NCI-H2227 (cell line): ENCODE data around the gene ABHD15.

Experiments
- DNase-seq: peaks from one replicate; lab custom pipeline; 2025; ENCODE audit not compliant: unreplicated experiment; lab: John Stamatoyannopoulos, UW

ABHD15 gene

DNA sequence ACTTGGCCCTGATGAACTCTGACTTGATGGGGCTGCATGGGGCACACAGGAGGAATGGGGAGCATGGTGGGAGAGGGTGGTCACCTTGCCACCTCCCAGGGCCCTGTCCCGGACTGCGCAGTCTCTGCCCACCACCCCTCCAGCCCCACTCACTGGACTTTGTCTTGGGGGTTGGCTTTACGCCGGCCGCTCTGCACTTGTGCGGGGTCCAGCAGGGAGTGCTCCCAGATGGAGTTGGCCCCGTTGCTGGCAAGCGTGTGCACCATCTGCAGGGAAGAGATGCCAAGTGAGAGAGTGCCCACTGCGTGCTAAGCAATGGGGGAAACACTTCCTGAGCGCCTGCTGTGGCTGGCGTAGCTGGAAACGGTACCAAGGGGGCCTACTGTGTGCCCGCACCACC, 15.9 kb upstream of the ABHD15 start:
- DNase-seq: no peak

DNA sequence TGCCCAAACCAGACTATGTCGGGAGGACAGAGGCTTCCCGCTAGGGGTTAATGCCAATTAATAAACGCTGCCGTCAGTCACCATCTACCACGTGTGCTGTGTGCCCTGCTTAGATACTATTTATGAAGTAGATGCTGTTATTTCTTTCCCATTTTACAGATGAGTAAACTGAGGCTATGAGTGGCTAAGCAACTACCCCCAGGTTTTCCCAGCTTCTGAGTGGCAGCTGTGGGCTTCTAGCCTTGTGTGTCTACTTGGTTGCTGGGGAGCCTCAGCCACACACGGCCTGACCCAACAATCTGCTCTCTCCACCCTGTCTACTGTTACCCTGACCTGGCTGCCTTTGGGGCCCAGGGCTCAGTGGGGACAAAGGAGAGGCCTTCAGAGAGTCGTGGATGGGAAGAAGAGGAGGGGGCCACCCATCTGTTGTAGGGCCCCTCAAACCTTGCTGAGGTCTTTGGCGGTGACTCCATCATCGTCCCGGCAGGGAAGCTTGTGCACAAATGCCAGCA, 15.5 kb upstream of the ABHD15 start:
- no peak for DNase-seq

DNA sequence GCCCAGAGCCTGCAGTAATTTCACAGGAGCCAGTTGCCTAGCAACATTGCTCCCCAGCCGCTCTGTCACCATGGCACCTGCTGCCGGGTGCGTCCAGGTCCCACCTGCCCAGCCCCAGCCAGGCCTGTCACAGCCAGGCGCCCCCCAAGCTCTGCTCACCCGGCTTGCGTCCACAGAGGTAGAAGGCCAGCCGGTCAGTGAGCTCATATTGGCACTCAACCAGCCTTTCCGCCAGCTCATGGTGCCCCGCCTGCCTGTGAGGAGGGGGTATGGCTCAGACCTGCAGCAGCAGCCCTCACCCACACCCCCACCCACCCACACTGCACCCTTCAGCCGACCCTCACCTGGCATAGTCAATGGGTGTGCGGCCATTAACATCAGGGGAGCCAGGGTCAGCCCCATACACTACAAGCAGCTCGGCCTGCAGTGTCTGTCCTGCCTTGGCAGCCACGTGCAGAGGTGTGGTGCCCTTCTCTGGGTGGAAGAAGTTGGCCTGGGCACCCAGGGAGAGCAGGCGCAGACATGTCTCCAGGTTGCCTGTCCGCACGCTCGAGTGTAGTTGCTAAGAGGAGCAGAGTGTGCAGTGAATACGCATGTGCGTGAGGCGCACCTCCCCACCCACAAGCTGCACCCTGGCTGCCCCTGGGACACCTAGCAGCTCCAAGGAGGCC, 14.9 kb upstream of the ABHD15 start:
- peak; percentile 42 for DNase-seq

DNA sequence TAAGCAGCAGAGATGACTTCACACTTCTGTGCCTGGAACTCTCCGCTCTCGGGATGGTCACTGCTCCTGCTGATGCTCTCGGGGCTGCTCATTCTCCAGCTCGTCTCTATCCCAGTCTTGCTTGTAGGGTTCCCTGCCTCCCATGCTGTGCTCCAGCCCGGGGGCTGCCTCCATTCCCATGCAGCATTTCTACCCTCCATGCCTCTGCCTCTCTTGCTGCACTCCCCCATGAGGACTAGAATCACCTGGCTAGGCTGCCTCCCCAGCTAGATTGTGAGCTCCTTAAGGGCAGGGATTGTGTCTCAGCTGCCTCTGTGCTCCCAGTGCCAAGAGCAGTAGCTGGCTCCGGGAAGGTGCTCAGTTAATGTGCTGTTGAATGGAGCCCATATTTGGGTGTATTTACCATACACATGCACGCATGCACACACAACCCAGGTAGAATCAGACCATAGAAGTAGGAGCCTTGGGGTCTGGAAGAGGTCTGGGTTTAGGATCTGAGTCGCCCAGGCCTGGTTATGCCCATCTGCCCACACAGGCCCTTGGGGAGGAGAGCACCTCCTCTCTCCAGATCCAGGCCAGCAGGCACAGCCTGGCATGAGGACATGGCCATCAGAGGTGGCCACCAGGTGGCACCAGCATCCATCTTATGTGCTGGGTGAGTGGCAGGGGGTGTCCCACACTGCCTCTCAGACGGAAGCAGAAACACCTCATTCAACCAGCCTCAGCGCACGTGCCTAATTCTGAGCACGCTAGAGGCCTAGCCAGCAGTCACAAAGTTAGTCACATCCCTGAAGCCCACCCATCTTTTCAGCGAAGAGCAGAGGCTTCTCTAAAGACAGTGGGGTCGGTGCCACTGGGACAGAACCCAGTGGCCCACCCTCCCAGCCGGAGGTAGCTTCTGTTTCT, 13.3 kb upstream of the ABHD15 start:
- peak; percentile 87 for DNase-seq

DNA sequence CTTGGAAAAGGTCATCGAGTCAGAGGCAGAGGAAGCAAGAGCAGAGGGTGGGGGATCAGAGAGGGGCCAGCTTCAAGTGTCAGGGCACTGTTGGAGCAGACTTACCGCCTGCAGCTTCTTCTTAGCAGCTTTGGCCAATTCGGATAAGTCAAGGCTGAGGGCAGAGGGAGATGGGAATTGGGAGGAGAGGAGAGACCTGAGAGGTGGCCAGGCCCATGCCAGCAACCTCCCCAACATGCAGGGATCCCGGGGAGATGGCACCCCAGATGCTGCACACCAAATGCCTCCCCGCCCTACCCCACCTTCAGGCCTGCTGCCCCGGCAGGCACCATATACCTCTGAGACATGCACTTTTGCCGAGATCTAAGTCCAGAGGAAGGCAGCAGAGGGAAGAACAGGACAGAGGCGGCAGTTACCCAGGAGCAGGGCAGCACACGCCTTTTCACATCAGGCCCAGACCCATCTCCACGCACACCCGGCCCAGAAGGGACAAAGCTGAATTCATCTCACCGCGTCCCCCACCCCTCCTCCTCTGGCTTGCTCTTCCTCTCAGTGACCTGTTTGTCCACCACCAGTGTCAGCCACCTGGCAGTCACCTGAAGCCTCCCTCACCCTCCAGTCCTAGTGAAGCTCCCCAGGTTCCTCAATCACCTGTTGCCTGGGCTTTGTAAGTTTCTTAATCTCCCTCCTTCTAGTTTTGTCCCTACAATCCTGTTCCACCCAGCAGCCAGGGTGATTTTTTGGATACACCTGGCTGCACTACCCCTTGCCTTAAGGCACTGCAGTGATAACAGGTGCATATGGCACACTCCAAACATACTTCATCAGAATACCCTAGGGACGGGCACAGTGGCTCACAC, 12.0 kb upstream of the ABHD15 start:
- DNase-seq: no peak

DNA sequence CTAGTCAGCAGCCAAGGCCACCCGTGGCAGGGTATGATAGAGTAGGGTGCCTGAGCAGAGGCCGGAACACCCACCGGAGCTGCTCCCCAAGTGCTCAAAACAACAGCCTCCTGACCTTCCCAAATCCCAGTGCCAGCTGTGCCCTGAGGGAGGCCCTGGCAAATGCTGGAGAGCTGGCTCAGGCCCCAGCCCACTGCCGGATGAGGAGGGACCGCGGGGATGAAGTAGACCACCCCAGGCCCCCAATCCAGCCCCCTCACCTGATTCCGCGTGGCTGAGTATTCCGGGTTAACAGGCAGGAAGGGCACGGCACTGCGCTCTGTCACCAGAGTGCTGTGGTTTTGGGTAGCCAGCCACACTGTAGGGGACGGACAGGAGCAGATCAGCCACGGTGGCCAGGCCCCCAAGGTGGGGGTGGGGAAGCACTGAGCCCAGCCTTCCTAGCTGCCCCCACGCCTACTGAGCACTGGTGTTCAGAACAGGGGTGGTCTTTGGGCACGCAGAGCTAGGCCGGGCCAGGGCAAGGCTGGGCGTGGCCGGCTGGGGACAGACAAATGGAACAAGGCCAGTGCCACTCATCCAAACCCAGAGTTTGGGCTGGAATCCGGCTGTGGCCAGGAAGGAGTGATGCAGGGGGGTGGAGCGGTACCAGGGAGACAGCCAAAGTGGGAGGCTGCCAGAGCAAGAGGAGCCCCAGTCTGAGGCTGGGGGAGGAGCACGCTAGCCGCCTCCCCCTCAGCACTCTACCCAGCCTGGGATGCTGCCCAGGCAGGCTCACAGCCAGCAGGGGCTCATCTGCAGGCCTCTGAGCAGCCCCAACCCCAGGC, 10.8 kb upstream of the ABHD15 start:
- DNase-seq: no peak

DNA sequence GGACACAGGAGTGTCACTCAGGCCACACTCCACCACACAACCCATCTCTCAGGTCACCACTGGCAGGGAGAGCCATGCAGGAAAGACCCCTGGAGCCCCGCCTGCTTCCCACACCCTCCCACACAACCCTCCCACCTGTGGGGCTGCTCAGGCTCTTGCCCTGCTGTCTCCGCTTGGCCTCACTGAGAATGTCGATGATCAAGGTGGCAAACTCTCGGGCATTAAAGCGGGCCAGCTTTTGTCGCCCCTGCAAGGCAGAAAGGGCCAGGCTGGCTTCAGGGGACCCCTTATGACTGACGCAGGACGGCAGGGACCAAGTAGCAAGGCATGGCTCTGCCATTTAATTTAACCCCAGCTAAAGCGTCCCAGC, 10.1 kb upstream of the ABHD15 start:
- no peak for DNase-seq

DNA sequence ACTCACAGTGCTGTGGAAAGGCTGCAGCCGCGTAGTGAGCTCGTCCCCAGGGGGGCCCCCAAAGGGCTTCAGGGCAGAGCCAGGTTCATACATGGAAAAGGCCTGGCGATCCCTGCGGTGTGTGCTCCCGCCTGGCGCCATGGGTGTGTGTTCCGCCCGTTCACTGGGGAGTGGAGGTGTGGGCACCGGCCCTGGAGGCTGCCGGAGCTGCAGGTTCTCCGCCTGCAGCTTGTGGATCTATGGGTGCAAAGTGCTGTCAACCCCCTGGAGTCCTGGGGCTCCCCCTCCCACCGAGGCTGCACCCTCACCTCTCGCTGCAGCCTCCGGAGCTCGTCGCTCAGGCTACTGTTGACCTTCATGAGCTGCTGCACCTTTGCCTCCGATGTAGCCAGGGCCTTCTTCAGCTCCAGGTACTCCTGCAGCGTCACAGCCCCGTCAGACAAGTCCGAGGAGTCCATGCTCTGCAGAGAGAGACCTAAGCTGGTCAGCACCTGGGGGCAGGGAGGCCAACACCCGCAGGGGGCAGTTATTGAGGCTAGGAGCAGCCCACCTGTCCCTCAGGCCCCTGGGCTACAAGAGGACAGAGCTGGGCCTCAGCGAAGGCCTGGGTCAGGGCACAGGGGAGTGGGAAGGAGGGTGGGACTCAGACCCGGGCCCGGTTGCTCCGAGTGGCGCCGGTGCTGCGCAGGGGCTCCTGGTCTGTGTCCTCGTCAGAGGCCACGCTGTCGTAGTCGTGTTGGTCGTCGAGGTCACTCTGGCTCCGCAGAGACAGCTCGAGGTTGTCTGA, 9.6 kb upstream of the ABHD15 start:
- no peak for DNase-seq

DNA sequence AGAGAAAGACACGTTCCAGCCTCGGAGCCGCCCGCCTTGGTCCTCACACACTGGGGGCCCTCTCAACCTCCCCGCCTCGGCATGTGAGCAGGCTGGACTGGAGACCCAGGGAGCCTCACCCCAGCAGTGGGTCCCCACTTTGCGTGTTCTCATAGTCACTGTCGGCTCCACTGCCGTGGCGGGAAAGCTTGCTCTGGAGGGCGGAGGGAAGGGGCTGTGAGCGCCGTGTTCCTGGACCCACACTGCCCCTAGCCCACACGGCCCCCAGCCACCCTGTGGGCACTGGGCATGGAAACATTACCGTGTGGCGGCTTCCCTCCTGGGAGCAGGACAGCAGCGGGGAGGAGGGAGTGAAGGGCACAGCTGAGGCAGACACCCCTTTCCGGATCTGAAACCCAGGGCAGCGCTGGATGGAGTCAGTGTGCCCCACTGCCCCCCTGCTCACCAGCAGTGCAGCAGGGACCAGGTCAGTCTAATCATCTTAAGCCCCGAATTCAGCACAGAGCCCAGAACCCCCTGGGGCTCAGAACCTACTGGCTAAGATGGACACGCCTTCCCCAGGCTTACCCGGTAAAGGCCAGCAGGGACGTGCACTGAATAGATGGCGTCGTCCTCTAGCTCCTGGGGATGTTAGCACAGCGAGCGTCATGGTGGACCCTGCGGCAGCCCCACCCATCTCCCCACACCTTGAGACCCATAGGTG, 8.8 kb upstream of the ABHD15 start:
- no peak for DNase-seq

DNA sequence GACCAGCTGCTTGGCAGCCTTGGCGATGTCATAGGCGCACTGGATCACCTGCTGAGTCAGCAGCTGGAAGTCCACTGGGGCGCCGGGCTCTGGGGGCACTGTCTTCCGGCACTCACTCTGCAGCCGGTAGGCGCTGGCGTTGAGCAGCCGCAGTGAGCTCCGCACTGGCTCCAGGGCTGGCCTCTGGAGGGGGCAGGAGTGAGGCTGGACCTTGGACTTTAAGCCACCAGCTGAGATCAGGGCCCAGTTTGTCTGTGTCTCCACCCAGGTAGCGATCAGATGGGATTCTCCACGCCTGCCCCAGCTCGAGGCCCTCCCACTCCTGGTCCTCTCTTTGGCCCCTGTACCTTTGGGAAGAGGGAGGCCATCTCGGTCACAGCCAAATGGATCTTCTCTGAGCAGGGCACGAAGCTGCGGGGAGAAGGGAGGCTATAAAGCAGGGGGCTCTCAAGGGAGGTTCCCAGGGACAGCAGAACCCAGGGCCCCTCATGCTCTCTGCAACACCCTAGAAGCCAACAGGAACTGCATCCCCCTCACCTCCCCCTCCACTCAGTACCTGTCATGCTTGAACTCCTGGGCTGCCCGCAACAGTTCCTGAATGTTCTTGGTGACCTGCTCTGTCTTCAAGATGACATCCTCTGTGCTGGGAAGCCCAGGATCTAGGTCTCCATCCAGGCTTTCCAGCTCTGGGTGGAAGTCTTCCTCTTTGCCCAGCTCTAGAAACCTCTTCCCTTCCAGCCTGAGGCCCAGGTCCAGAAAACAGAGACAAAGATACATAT, 8.1 kb upstream of the ABHD15 start:
- DNase-seq: no peak

DNA sequence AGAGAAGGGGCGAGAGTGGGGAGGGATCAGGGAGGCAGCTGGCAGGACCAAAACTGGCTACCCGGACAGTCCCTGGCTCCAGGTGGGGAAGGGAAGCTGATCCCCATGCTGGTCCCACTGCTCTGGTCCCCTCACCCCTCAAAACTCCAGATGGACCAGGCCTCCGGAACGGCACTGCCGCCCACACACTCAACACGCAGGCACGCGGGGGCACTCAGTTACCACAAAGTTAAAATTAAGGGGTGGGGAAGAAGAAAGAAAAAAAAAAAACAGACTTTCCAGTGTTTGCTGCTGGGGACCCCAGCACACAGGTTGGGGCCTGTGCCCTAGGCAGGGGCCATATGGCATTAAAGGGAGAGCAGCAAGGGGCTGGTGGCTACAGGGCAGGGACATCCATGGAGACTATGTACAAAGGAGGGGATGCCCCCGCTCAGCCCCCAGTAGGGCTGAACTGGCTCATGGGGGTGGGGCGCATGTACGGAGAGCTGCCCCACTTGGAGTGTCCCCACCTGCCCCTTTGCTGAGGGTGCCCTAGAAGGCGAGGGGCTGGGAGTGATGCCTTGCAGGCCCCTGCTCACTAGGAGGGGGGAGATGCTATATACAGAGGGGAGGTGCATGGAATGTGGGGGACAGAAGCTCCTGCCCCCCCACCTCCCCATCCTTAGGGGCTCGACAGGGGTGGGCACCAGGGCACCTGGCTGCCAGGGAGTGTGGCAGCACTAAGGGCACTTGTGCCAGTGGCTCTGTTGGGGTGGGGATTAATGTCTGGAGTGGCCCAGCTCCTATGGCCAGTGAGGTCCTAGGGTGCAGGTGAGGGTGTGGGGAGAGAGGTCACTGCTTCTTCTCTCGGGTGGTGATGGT, 7.3 kb upstream of the ABHD15 start:
- no peak for DNase-seq

DNA sequence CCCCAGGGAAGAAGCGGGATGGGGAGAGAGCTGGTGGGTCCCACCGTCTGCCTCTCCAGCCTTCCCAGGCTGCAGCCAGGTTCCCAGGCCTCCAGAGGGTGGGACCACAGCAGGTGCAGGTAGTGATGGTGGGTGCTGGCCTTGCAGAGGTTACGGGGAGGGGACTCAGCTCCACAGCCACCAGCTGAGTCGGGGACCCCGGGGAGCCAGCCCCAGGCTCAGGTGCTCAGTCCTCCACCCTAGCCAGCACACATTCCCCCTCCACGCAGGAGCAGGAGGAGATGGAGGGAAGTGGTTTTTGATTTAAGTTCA, 6.7 kb upstream of the ABHD15 start:
- no peak for DNase-seq

DNA sequence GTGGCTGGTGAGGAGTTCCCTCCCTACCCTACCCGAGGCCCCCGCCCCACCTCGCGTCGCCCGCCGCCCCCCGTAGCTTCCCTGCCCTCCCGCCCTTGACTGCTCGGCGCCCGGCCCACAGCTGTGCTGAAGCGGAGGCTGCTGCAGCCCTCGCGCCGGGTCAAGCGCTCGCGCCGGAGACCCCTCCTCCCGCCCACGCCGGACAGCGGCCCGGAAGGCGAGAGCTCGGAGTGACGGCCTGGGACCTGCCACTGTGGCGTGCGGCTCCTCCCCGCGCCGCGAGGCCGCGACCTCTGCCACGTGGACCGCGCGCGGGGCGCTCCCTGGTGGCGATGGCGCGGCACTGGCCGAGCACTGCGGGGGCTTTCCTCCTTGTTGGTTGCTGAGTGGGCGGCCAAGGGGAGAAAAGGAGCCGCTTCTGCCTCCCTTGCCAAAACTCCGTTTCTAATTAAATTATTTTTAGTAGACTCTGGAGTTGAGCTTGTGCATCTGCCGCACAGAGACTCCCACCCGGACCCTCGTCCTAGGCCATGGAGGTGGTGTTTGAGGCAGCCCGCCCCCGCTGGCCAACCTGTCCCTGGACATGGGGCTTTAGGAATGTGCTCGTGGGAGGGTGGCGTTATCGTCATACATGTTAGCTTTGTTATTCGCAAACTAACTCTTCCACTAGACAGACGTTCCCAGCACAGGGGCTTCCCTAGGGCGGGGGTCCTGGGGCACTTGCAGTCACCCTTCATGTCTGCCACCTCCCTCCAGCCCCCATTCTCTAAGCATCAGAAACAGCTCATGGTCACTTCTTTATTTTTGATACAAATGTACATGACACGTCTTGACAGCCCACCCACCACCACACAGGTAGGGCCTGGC, 6.1 kb upstream of the ABHD15 start:
- DNase-seq: peak; percentile 16

DNA sequence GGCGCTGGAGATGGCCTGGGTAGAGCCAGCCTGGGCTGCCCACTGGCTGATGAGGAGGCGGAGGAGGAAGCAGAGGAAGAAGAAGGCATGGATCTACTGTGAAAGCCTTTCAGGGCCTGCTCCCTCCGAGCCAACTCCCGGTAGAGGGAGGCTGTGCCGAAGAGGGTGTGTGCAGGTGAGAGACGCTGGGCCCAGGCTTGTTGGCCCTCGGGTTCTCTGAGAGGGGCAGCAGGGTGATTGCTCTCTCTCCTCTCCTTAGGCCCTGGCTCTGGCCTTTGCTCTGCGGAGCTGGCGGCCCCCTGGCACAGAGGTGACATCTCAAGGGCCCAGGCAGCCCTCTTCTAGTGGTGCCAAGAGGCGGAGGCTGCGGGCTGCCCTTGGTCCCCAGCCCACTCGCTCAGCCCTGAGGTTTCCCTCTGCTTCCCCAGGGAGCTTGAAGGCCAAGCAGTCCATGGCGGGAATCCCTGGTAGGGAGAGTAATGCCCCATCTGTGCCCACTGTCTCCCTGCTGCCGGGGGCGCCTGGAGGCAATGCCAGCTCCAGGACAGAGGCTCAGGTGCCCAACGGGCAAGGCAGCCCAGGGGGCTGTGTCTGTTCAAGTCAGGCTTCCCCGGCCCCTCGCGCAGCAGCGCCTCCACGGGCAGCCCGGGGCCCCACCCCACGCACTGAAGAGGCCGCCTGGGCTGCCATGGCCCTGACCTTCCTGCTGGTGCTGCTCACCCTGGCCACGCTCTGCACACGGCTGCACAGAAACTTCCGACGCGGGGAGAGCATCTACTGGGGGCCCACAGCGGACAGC, 5.2 kb upstream of the ABHD15 start:
- no peak for DNase-seq

DNA sequence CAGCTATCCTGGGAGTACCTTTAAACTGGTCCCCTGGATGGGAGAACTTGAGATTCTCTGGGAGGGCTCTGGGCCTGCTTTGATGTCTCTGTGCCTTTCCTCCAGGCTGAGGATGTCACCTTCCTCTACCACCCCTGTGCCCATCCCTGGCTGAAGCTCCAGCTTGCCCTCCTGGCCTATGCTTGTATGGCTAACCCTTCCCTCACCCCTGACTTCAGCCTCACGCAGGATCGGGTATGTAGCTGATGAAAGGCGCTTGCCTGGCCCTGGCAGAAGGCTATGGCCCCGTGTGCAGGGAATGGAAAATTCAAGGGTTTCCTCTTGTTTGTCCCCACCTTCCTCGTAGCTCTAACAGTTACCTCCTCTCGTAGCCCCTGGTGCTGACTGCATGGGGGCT, 4.6 kb upstream of the ABHD15 start:
- DNase-seq: no peak

DNA sequence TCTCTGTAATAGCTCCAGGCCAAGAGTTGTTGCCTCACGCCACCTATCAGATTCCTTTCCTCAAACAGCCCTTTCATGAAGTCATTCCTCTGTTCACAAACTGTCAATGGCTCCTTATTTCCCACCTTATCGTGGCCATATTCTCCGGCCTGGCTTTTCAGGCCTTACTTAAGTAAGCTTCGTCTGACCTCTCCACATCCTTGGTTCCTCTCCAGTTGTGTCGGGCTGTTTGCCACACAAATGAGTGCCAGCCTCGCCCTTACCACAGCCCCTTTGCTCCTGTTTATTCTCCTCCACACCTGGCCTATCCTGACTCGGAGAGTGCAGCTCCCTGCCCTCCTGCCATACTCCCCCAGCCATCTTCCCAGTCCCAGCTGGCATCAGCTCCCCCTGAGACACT, 3.7 kb upstream of the ABHD15 start:
- DNase-seq: no peak
